ENCODE results near the gene TIPARP.

The TIPARP gene

GRCh38 chr3:156674911-156675829, 780 bp downstream of the TIPARP start:
- Histone ChIP-seq H3K27ac (peak overlapping the region; percentile 96), H3K4me3 (peak overlapping the region; percentile 85)
- no peak for TF ChIP-seq CTCF (IDR thresholded peaks at IDR 0.05)
- peak; percentile 79 for DNase-seq (ENCODE audit: low spot score)

GRCh38 chr3:156675830-156676767, 1.7 kb downstream of the TIPARP start:
- peak; percentile 74 for DNase-seq (ENCODE audit: low spot score)
- TF ChIP-seq CTCF (IDR thresholded peaks at IDR 0.05) = no peak
- H3K4me3 ChIP-seq = peak overlapping the region; percentile 85
- peak overlapping the region; percentile 96 for H3K27ac ChIP-seq

- H3K4me3 ChIP-seq = peak overlapping the region; percentile 85
- TF ChIP-seq CTCF (IDR thresholded peaks at IDR 0.05) = no peak
- no peak for DNase-seq (ENCODE audit: low spot score)
- H3K27ac ChIP-seq = peak overlapping the region in 1 of 2 donors; percentile 96
Measured at GRCh38 chr3:156676768-156677479, 2.5 kb downstream of the TIPARP start.

- TF ChIP-seq CTCF (IDR thresholded peaks at IDR 0.05) = no peak
- Histone ChIP-seq H3K4me3 (peak overlapping the region; percentile 85), H3K27ac (no peak overlapping the region)
- no peak for DNase-seq (ENCODE audit: low spot score)
Measured at GRCh38 chr3:156677536-156677935, 3.1 kb downstream of the TIPARP start.

- H3K27ac ChIP-seq = no peak overlapping the region
Measured at GRCh38 chr3:156678197-156678596, 3.8 kb downstream of the TIPARP start.

More at GRCh38 chr3:156678197-156678596, 3.8 kb downstream of the TIPARP start:
- no peak for TF ChIP-seq CTCF (IDR thresholded peaks at IDR 0.05)
- peak overlapping the region; percentile 85 for H3K4me3 ChIP-seq
- no peak for DNase-seq (ENCODE audit: low spot score)
